GM21786 (cell line): ENCODE results near the gene PRSS48.
"Not testable (repeated sequence)": the region's sequence is repeated elsewhere in the genome, so short reads cannot be mapped to it uniquely, and the experiment has no call there.

ENCODE experiments used
- ATAC-seq: cut with Tn5 transposase; IDR thresholded peaks from one replicate; pipeline ENCODE4 v1.9.1; 2021; ENCODE audit not compliant: unreplicated experiment

The PRSS48 gene

DNA sequence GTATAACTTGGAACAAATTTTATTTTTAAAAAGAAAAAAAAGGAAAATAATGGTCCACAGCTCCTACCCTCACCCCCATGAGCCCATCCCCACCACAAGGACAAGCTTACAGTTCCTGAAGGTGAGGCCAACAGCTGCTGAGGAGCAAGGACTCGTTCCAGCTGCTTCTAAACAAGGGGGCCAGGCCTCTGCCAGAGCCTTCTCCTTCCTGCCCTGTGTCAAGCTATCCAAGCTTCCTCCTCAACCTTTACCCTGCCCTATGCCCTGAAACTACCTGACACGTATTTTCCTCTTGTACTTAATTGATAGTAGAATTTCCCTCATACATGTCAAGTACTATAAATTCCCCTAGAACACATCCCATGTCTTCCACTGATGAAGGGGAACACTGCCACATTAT lies 39.7 kb downstream of the PRSS48 start:
- ATAC-seq = no peak

GRCh38 chr4:151318307-151319006 lies 41.5 kb downstream of the PRSS48 start:
- ATAC-seq = no peak

GRCh38 chr4:151319490-151319889 lies 42.5 kb downstream of the PRSS48 start:
- no peak for ATAC-seq

- ATAC-seq = no peak
Measured at GRCh38 chr4:151321586-151321985, 44.6 kb downstream of the PRSS48 start.

DNA sequence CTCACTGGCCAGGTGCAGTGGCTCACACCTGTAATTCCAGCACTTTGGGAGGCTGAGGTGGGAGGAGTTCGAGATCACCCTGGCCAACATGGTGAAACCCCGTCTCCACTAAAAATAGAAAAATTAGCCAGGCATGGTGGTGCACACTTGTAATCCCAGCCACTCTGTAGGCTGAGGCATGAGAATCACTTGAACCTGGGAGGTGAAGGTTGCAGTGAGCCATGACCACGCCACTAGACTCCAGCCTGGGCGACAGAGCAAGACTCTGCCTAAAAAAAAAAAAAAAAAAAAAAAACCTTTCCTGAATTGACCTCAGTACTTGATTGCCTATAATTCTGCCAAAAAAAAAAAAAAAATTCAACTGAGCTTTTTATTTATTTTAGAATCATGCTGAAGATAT lies 45.2 kb downstream of the PRSS48 start:
- not testable (repeated sequence) for ATAC-seq

GRCh38 chr4:151322570-151322969 lies 45.6 kb downstream of the PRSS48 start:
- ATAC-seq = no peak

DNA sequence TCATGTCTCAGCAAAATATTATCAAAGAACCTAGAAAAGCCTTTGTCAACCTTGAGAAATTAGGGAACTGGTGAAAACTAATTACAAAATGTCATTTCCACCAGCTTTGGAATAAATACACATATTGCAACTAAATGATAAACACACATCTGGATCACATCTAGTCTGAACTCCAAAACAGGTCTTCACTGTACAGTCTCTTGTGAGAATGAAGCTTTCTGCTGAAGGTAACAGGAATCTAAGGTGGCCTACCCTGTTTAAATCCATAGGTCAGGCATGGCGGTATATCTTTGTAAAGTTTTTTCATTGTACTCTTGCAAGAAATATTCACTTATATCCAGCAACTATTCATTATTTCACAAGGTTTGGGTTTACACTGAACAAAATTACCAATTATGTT lies 46.7 kb downstream of the PRSS48 start:
- no peak for ATAC-seq

DNA sequence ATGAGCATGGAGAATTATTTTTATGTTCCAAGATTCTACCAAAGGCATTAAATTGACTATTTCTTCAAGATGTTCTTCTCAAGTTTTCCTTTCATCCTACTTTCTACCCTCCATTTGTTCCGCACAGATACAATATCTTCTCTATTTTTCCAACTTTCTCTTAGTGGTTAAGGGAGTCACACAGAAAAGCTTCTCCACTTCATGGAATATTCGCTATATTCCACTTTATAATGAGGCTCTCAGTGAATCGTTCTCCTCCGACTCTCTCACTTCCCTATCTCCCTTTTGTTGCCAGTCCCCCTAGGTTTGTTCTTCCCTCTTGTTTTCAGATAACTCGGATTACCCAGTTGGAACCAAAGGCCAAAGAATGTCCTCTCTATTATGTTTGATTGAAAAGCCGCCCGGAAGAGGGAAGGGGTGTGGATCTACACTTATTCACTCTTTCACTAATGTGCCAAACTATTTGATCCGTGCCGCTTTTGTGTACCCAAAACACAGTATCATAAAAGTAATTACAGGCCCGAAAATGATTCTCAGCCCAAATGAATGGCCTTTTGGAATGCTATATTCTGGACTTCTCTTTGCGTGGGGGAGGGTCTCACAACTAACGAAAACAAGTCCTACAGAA lies 47.3 kb downstream of the PRSS48 start:
- no peak for ATAC-seq

- no peak for ATAC-seq
Measured at GRCh38 chr4:151324752-151325110, 47.8 kb downstream of the PRSS48 start.

GRCh38 chr4:151325111-151325948 lies 48.4 kb downstream of the PRSS48 start, which contains the start of gene SH3D19:
TSS of gene SH3D19 (minus strand) at chr4:151325605. CDS start at chr4:151325352, 253 bp downstream.
- ATAC-seq = no peak

DNA sequence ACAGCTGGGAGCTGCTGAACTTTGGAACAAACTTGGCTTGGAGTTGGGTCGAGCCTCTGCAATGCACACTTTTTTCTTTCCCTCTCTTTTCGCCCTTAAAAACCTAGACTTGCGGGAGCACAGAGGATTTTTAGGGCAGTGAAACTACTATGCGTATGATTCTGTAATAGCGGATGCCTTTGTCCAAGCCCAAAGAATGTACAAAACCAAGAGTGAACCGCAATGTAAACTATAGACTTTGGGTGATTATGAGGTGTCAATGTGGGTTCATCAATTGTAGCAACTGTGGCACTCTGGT lies 48.9 kb downstream of the PRSS48 start:
- ATAC-seq = no peak

GRCh38 chr4:151329217-151330007 lies 52.5 kb downstream of the PRSS48 start:
- no peak for ATAC-seq

GRCh38 chr4:151331276-151332042 lies 54.5 kb downstream of the PRSS48 start:
- no peak for ATAC-seq

- ATAC-seq = no peak
Measured at GRCh38 chr4:151339467-151339866, 62.5 kb downstream of the PRSS48 start.

GRCh38 chr4:151340751-151341385 lies 63.9 kb downstream of the PRSS48 start:
- no peak for ATAC-seq
